Ascending aorta (tissue), 2 donors: ENCODE measurements around the gene NCBP1. TPM values are rescaled to one million over a fixed set of nuclear protein-coding genes. Genes with fewer than 3 reads are reported as not detected.

Experiments used
- DNase-seq, 2 donors: peaks; one replicate each; pipeline ENCODE4 v3.0.0-alpha.2; 2019; ENCODE audit warnings: low spot score in 2 of 2
- H3K27ac ChIP-seq, 2 donors: fragments of 200-600 bp; sonication (generic); one replicate each; pipeline ENCODE4 v1.5.1; 2016 to 2017; ENCODE audit warnings: mild to moderate bottlenecking in 1 of 2
- H3K27me3 ChIP-seq: fragments of 200-600 bp; sonication (generic); one replicate; pipeline ENCODE4 v1.5.1; 2017
- H3K36me3 ChIP-seq, 2 donors: fragments of 200-600 bp; sonication (generic); one replicate each; pipeline ENCODE4 v1.5.1; 2016
- H3K4me1 ChIP-seq, 2 donors: fragments of 200-600 bp; sonication (generic); one replicate each; pipeline ENCODE4 v1.5.1; 2016 to 2017; ENCODE audit warnings: mild to moderate bottlenecking in 1 of 2
- H3K4me3 ChIP-seq, 2 donors: fragments of 200-600 bp; sonication (generic); one replicate each; pipeline ENCODE4 v1.5.1; 2016 to 2017; ENCODE audit warnings: mild to moderate bottlenecking in 1 of 2
- H3K9me3 ChIP-seq, 2 donors: fragments of 200-600 bp; sonication (generic); one replicate each; pipeline ENCODE4 v1.5.1; 2016
- CTCF ChIP-seq, 3 experiments: fragments of 200-600 bp in 2 of 3; fragments of 450-650 bp in 1 of 3; sonication (generic) in 2 of 3; IDR thresholded peaks; one replicate each; pipeline ENCODE4 v1.5.1; 2016 to 2019; ENCODE audit warnings: antibody characterized with exemption in 3 of 3, mild to moderate bottlenecking in 1 of 3, moderate library complexity in 1 of 3
- intact Hi-C: fragments of 100-400 bp; cut with DNase I; formaldehyde crosslinking; loops from one replicate; pipeline ENCODE4 v1.15.1; 2023
- total RNA-seq: library from RNA; depleted of rRNA; stranded (reverse); fragments of >200 nt; gene quantifications from one replicate; pipeline ENCODE4 v1.1.0, GENCODE V29; 2016

NCBP1 gene
- total RNA-seq, 1 donor from 2014 or later: 5.1 TPM

- intact Hi-C loops: loop anchor here (5.0 kb wide), 2 partner anchors 277 to 352 kb away; partner anchors contain the start of genes ANP32B and NANS
- no peak for TF ChIP-seq CTCF (IDR thresholded peaks at IDR 0.05)
- Histone ChIP-seq H3K9me3 (no peaks in the 10 kb centered on the region), H3K4me3 (no peak overlapping the region), H3K4me1 (peaks cover 0 to 17% of the 10 kb centered on the region in 2 donors), H3K36me3 (no peaks in the 10 kb centered on the region), H3K27ac (peak overlapping the region; percentile 82), H3K27me3 (no peaks in the 10 kb centered on the region)
- DNase-seq: no peak
These were observed 71.2 kb downstream of the NCBP1 start for GRCh38 chr9:97704851-97705250.

- H3K36me3 ChIP-seq: no peaks in the 10 kb centered on the region
- H3K9me3 ChIP-seq: no peaks in the 10 kb centered on the region
- no peak overlapping the region for H3K27ac ChIP-seq
- H3K4me3 ChIP-seq: no peak overlapping the region
- H3K4me1 ChIP-seq: peaks cover 0 to 17% of the 10 kb centered on the region in 2 donors
- H3K27me3 ChIP-seq: no peaks in the 10 kb centered on the region
- DNase-seq: no peak
- TF ChIP-seq CTCF (IDR thresholded peaks at IDR 0.05): no peak
- intact Hi-C loops: no loop called here
These were observed 71.8 kb downstream of the NCBP1 start for GRCh38 chr9:97705354-97705950.

GRCh38 chr9:97706246-97706645, 72.6 kb downstream of the NCBP1 start:
- intact Hi-C loops: no loop called here
- Histone ChIP-seq H3K27me3 (no peaks in the 10 kb centered on the region), H3K9me3 (no peaks in the 10 kb centered on the region), H3K4me1 (peaks cover 0 to 17% of the 10 kb centered on the region in 2 donors), H3K4me3 (no peak overlapping the region), H3K27ac (no peak overlapping the region), H3K36me3 (no peaks in the 10 kb centered on the region)
- DNase-seq: no peak
- no peak for TF ChIP-seq CTCF (IDR thresholded peaks at IDR 0.05)

- Histone ChIP-seq H3K4me1 (no peaks in the 10 kb centered on the region), H3K27me3 (no peaks in the 10 kb centered on the region), H3K27ac (no peak overlapping the region), H3K4me3 (no peak overlapping the region), H3K36me3 (no peaks in the 10 kb centered on the region), H3K9me3 (no peaks in the 10 kb centered on the region)
- TF ChIP-seq CTCF (IDR thresholded peaks at IDR 0.05): peak; percentile 56 to 85 (median 77)
- intact Hi-C loops: loop anchor here (1.0 to 5.0 kb wide), 2 partner anchors 191 to 552 kb away; no protein-coding TSS in a partner anchor
- DNase-seq: no peak
These were observed 77.0 kb downstream of the NCBP1 start for GRCh38 chr9:97710356-97711222.

- H3K4me1 ChIP-seq: no peaks in the 10 kb centered on the region
- H3K27ac ChIP-seq: no peak overlapping the region
- no peaks in the 10 kb centered on the region for H3K27me3 ChIP-seq
- intact Hi-C loops: loop anchor here (5.0 kb wide), 1 partner anchor 551 kb away; no protein-coding TSS in a partner anchor
- TF ChIP-seq CTCF (IDR thresholded peaks at IDR 0.05): no peak
- H3K36me3 ChIP-seq: no peaks in the 10 kb centered on the region
- no peaks in the 10 kb centered on the region for H3K9me3 ChIP-seq
- DNase-seq: no peak
- H3K4me3 ChIP-seq: no peak overlapping the region
These were observed 77.6 kb downstream of the NCBP1 start for GRCh38 chr9:97711223-97711626.
